NCI-H748 treated with DMSO at 0.1 percent for 48 hours (cell line): ENCODE data around the gene HS6ST2.

Source experiments
- DNase-seq: peaks from one replicate; lab custom pipeline; 2025; lab: John Stamatoyannopoulos, UW

Gene HS6ST2

GRCh38 chrX:132790329-132790728, 168.1 kb downstream of the HS6ST2 start:
- DNase-seq, result no peak

GRCh38 chrX:132786217-132786616, 172.2 kb downstream of the HS6ST2 start:
- no peak for DNase-seq

- DNase-seq, result no peak
These were observed 179.5 kb downstream of the HS6ST2 start for GRCh38 chrX:132778917-132779316.

- DNase-seq, result no peak
These were observed 181.8 kb downstream of the HS6ST2 start for GRCh38 chrX:132776486-132777210.

- no peak for DNase-seq
These were observed 183.1 kb downstream of the HS6ST2 start for GRCh38 chrX:132775263-132775823.

- no peak for DNase-seq
These were observed 184.3 kb downstream of the HS6ST2 start for GRCh38 chrX:132774010-132774714.

- no peak for DNase-seq
These were observed 188.8 kb downstream of the HS6ST2 start for GRCh38 chrX:132769609-132770008.

GRCh38 chrX:132766452-132766851, 192.0 kb downstream of the HS6ST2 start:
- DNase-seq, result no peak

- DNase-seq, result no peak
These were observed 194.9 kb downstream of the HS6ST2 start for GRCh38 chrX:132763528-132763927.

GRCh38 chrX:132758759-132759158, 199.7 kb downstream of the HS6ST2 start:
- DNase-seq, result no peak

- no peak for DNase-seq
These were observed 201.3 kb downstream of the HS6ST2 start for GRCh38 chrX:132757066-132757623.

GRCh38 chrX:132756439-132756838, 202.0 kb downstream of the HS6ST2 start:
- no peak for DNase-seq

GRCh38 chrX:132751063-132751690, 207.3 kb downstream of the HS6ST2 start:
- no peak for DNase-seq

GRCh38 chrX:132750331-132751062, 207.9 kb downstream of the HS6ST2 start:
- DNase-seq, result no peak

- no peak for DNase-seq
These were observed 209.0 kb downstream of the HS6ST2 start for GRCh38 chrX:132749406-132749805.

- DNase-seq, result no peak
These were observed 209.5 kb downstream of the HS6ST2 start for GRCh38 chrX:132748909-132749308.

GRCh38 chrX:132748268-132748667, 210.2 kb downstream of the HS6ST2 start:
- no peak for DNase-seq

- DNase-seq, result no peak
These were observed 212.8 kb downstream of the HS6ST2 start for GRCh38 chrX:132745593-132745992.

- no peak for DNase-seq
These were observed 214.0 kb downstream of the HS6ST2 start for GRCh38 chrX:132744470-132744869.

GRCh38 chrX:132743086-132743485, 215.3 kb downstream of the HS6ST2 start:
- no peak for DNase-seq

- no peak for DNase-seq
These were observed 216.2 kb downstream of the HS6ST2 start for GRCh38 chrX:132742246-132742645.

GRCh38 chrX:132741689-132742088, 216.7 kb downstream of the HS6ST2 start:
- DNase-seq, result no peak
